RWPE2 (cell line): ENCODE measurements around the gene RDH5.

Source experiments
- ATAC-seq: fragments of 200-7000 bp; cut with Tn5 transposase; 3 replicates; pipeline ENCODE4 v1.9.1; 2021; ENCODE audit warnings: low read depth
- DNase-seq: peaks from one replicate; pipeline ENCODE4 v3.0.0-alpha.2; 2020; ENCODE audit warnings: low spot score
- H3K27ac ChIP-seq: fragments of 450-650 bp; 2 replicates; pipeline ENCODE4 v1.5.1; 2017; ENCODE audit warnings: mild to moderate bottlenecking; ENCODE audit not compliant: poor library complexity, severe bottlenecking
- H3K27me3 ChIP-seq: fragments of 250-450 bp; sonication (Bioruptor Pico); 2 replicates; pipeline ENCODE4 v1.5.1; 2021; ENCODE audit warnings: mild to moderate bottlenecking, moderate library complexity; ENCODE audit not compliant: insufficient read depth, poor library complexity, severe bottlenecking
- H3K36me3 ChIP-seq: fragments of 250-450 bp; sonication (Bioruptor Pico); 2 replicates; pipeline ENCODE4 v1.5.1; 2020; ENCODE audit warnings: low read depth, mild to moderate bottlenecking, moderate library complexity
- H3K4me1 ChIP-seq: fragments of 250-450 bp; sonication (Bioruptor Pico); 2 replicates; pipeline ENCODE4 v1.5.1; 2021; ENCODE audit warnings: mild to moderate bottlenecking, moderate library complexity; ENCODE audit not compliant: insufficient read depth, poor library complexity, severe bottlenecking
- H3K4me3 ChIP-seq: fragments of 250-450 bp; sonication (Bioruptor Pico); 2 replicates; pipeline ENCODE4 v1.5.1; 2021; ENCODE audit warnings: mild to moderate bottlenecking, moderate library complexity; ENCODE audit not compliant: severe bottlenecking
- H3K9me3 ChIP-seq: fragments of 250-450 bp; sonication (Bioruptor Pico); 2 replicates; pipeline ENCODE4 v1.5.1; 2021; ENCODE audit warnings: mild to moderate bottlenecking, moderate library complexity; ENCODE audit not compliant: severe bottlenecking
- TF ChIP-seq, protein P1 (sequence below): fragments of 450-650 bp; IDR thresholded peaks from one replicate; pipeline ENCODE4 v1.5.1; 2017; ENCODE audit warnings: mild to moderate bottlenecking, moderate library complexity; ENCODE audit not compliant: poor library complexity, severe bottlenecking

Gene RDH5

DNA sequence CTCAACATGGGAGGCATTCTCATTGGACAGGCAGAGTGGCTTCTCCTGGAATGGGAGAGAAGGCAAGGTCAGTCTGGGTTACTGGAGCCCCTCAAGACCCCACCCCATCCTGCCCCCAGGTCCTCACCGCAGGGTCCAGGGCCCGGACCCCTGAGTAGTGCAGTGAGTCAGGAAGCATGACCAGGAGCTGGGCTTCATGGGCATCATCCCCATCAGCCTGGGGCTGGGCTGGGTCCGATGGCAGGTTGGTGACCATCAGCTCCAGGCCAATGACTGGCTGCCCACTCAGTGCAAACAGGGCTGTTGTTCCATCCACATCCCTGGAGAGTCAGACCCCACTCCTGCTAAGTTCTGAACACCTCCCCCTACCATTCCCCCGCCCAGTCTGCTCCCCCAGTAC lies 25.5 kb upstream of the RDH5 start:
- no peak for ATAC-seq
- H3K4me3 ChIP-seq, result no peak overlapping the region
- DNase-seq, result no peak
- no peak overlapping the region for H3K27ac ChIP-seq
- no peaks in the 10 kb centered on the region for H3K36me3 ChIP-seq
- no peaks in the 10 kb centered on the region for H3K4me1 ChIP-seq
- no peaks in the 10 kb centered on the region for H3K27me3 ChIP-seq
- TF ChIP-seq, protein P1, sequence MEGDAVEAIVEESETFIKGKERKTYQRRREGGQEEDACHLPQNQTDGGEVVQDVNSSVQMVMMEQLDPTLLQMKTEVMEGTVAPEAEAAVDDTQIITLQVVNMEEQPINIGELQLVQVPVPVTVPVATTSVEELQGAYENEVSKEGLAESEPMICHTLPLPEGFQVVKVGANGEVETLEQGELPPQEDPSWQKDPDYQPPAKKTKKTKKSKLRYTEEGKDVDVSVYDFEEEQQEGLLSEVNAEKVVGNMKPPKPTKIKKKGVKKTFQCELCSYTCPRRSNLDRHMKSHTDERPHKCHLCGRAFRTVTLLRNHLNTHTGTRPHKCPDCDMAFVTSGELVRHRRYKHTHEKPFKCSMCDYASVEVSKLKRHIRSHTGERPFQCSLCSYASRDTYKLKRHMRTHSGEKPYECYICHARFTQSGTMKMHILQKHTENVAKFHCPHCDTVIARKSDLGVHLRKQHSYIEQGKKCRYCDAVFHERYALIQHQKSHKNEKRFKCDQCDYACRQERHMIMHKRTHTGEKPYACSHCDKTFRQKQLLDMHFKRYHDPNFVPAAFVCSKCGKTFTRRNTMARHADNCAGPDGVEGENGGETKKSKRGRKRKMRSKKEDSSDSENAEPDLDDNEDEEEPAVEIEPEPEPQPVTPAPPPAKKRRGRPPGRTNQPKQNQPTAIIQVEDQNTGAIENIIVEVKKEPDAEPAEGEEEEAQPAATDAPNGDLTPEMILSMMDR, result no peak
- H3K9me3 ChIP-seq, result no peaks in the 10 kb centered on the region

DNA sequence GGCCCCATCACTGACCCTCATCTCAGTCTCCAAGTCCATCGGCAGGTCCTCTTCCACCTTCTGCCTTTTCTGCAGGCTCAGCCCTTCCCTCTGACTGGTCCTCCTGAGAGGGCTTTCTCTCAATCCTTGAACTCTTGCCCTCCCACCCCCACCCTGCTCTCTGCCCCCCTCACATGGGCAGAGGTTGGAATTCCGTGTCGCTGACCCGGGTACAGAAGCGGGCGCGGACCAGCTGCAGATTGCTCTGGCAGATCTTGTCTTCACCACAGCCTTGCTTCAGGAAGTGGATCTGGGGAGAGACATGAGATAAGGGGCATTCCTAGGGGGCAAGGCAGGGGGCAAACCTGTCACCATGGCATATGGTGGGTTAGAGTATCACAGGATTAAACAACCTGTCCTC lies 24.8 kb upstream of the RDH5 start:
- DNase-seq (no peak), ATAC-seq (no peak)
- H3K27ac ChIP-seq, result no peak overlapping the region
- no peaks in the 10 kb centered on the region for H3K36me3 ChIP-seq
- H3K9me3 ChIP-seq, result no peaks in the 10 kb centered on the region
- TF ChIP-seq, protein P1, result no peak
- H3K4me3 ChIP-seq, result no peak overlapping the region
- no peaks in the 10 kb centered on the region for H3K27me3 ChIP-seq
- H3K4me1 ChIP-seq, result no peaks in the 10 kb centered on the region

DNA sequence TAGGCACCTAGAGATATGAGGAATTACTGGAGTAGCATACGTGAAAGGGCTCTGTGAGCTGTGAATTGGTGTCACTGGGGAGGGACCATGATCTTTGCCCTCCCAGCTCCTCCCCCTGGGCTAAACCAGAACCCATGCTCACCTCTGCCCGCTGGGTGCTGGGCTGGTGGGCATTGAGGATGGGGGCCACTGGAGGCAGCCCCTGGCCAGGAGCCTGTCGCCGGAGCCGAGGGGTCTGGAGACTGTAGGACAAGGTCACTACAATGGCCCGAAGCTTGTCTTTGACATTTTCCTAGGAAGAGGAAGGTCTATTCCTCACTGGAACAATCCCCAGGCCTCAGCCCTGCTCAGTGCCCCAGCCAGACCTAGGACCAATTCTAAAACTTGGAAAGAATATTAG lies 24.1 kb upstream of the RDH5 start:
- Histone ChIP-seq H3K27ac (no peak overlapping the region), H3K36me3 (no peaks in the 10 kb centered on the region), H3K4me1 (peaks cover 6% of the 10 kb centered on the region), H3K4me3 (no peak overlapping the region), H3K9me3 (no peaks in the 10 kb centered on the region), H3K27me3 (no peaks in the 10 kb centered on the region)
- ATAC-seq, result no peak
- TF ChIP-seq, protein P1, result no peak
- no peak for DNase-seq

DNA sequence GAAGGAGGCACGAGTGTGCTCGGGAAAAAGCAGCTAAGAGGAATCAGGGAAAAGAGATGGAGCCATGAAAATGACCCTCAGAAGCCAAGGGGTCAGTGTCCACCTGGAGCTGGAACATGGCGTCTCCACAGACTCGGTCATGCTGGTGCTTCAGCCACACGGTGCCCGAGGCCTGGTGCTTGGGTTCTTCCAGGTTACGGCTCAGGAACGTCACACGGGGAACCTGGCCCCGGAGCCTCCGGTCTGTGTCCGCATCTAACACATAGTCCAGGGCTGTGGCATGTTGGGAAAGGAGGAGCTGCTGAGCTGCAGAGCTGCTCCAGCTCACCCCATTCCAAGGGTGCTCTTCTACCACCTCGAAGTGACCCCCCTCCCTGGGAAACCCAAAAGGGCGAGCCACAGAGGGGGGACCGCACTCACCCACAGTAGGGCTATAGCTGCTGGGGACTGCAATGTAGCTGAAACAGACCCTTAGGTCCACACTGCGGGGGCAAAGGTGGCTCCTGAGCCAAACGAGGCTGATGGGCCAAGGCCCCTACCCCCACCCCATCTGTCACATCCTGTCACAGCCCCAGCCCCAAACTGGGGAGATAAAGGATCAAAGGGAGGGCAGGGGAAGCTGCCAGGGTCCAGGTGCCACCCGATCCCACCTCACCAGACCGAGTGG lies 23.3 kb upstream of the RDH5 start:
- no peak for DNase-seq
- Histone ChIP-seq H3K4me1 (peaks cover 6% of the 10 kb centered on the region), H3K4me3 (no peak overlapping the region), H3K27ac (no peak overlapping the region), H3K27me3 (no peaks in the 10 kb centered on the region), H3K36me3 (no peaks in the 10 kb centered on the region), H3K9me3 (no peaks in the 10 kb centered on the region)
- TF ChIP-seq, protein P1, result no peak
- ATAC-seq, result no peak

GRCh38 chr12:55697686-55698085 lies 22.5 kb upstream of the RDH5 start:
- H3K27me3 ChIP-seq, result no peaks in the 10 kb centered on the region

More at GRCh38 chr12:55697686-55698085, 22.5 kb upstream of the RDH5 start:
- Histone ChIP-seq H3K4me3 (no peak overlapping the region), H3K9me3 (no peaks in the 10 kb centered on the region), H3K27ac (no peak overlapping the region), H3K4me1 (peaks cover 6% of the 10 kb centered on the region), H3K36me3 (no peaks in the 10 kb centered on the region)
- TF ChIP-seq, protein P1, result no peak
- no peak for ATAC-seq
- no peak for DNase-seq
